ENCODE results near the gene PON1.
A peak's percentile ranks its signal among the peaks of the same experiment; 100 is the strongest.

The PON1 gene

DNA sequence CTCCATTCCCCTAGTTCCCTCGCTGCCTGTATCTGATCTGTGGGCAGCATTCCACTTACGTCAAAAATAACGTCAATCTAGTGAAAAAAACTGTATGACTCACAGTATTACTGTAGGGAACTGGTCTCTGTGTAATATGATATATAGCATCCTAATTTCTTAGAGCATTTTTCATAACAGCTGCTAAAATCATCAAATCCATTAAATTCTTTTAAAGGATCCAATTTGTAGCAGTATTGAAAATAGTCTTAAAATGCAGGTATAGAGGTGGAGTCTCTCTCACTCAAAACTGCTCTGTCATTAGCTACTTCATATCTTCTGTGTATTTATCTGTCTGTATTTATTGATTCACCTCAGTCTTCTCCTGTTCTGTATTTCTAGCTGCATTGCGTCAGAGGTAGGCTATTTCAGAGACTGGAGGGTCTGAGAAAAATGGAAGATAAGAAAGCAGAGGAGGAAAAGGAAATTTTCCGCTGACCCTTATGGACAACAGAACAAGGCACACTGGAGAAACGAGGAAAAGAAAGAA is 59.9 kb downstream of the PON1 start:
- H3K4ac ChIP-seq (ENCODE audit: low read depth, low read length): no peak overlapping the region
- WGBS (ENCODE audit: extremely low coverage, insufficient coverage, insufficient read length): no CpG with 5 or more reads among the region's 6 CpGs
- H3K79me2 ChIP-seq (ENCODE audit: control insufficient read depth, insufficient read depth, low read length, poor library complexity): no peaks in the 10 kb centered on the region
- H2BK120ac ChIP-seq (ENCODE audit: insufficient read depth, low read length, poor library complexity): no peak overlapping the region
- no peaks in the 10 kb centered on the region for H3K9me3 ChIP-seq (ENCODE audit: insufficient read depth, low read depth, low read length)
- H4K8ac ChIP-seq (ENCODE audit: low read depth, low read length): no peak overlapping the region
- no peak overlapping the region for H2AFZ ChIP-seq (ENCODE audit: insufficient read depth, low read length, poor library complexity)
- no peak overlapping the region for H2BK5ac ChIP-seq (ENCODE audit: low read depth, low read length, poor library complexity)
- no peaks in the 10 kb centered on the region for H3K36me3 ChIP-seq (ENCODE audit: control insufficient read depth in 1 of 2, insufficient read depth in 2 of 2, low read length in 2 of 2)
- no peak overlapping the region for H4K12ac ChIP-seq (ENCODE audit: low read depth, low read length)
- H3K23ac ChIP-seq (ENCODE audit: low read length): no peak overlapping the region
- no peak overlapping the region for H3K18ac ChIP-seq (ENCODE audit: low read length)
- peak overlapping the region; percentile 54 for H3K4me3 ChIP-seq (ENCODE audit: low read depth, low read length)
- H3K4me2 ChIP-seq (ENCODE audit: low read length): no peak overlapping the region
- no peaks in the 10 kb centered on the region for H3K79me1 ChIP-seq (ENCODE audit: low read length)
- no peak overlapping the region for H3K27ac ChIP-seq (ENCODE audit: low read depth, low read length)
- peaks cover 0 to 3% of the 10 kb centered on the region in 2 experiments for H3K4me1 ChIP-seq (ENCODE audit: control insufficient read depth in 1 of 2, insufficient read depth in 2 of 2, low read length in 2 of 2)
- no peaks in the 10 kb centered on the region for H3K27me3 ChIP-seq (ENCODE audit: insufficient read depth, low read length)
- no peak overlapping the region for H3K14ac ChIP-seq (ENCODE audit: low read length)
- H2BK12ac ChIP-seq (ENCODE audit: low read length): no peak overlapping the region
- peak in 1 of 2 donors; percentile 45 for DNase-seq
- no peak overlapping the region for H2AK5ac ChIP-seq (ENCODE audit: low read length)
- peak overlapping the region; percentile 43 for H3K9ac ChIP-seq (ENCODE audit: low read length)
- H4K91ac ChIP-seq (ENCODE audit: low read depth, low read length): no peak overlapping the region

DNA sequence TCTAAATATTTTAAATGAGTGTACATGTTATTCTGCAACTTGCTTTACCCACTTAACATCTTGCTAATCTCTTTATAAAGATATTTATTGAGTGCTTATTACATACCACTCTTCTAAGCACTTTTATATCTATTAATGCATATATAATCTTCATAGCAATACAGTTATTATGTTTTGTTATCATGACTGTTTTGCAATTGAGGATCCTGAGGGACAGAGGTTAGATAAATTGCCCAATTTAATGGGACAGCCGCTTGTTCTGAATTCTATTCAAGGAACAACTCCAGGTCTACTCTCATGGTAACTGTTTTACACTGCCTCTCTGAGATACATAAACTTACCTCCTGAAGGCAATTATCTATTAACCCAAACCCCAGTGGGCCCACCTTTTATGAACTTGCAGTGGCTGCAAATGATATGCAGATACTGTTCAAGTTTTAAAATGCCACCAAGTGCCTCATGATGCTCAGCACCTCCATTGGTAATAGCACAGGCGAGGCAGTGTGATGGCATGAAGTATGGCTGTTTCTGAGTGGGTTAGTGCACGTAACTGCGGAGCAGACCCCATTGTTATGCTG is 60.5 kb downstream of the PON1 start:
- Histone ChIP-seq H3K23ac (ENCODE audit: low read length) (no peak overlapping the region), H3K79me1 (ENCODE audit: low read length) (no peaks in the 10 kb centered on the region), H3K79me2 (ENCODE audit: control insufficient read depth, insufficient read depth, low read length, poor library complexity) (no peaks in the 10 kb centered on the region), H3K27me3 (ENCODE audit: insufficient read depth, low read length) (no peaks in the 10 kb centered on the region), H3K27ac (ENCODE audit: low read depth, low read length) (no peak overlapping the region), H3K4me3 (ENCODE audit: low read depth, low read length) (peak overlapping the region; percentile 54), H4K8ac (ENCODE audit: low read depth, low read length) (no peak overlapping the region), H2AK5ac (ENCODE audit: low read length) (no peak overlapping the region), H4K91ac (ENCODE audit: low read depth, low read length) (no peak overlapping the region), H3K9me3 (ENCODE audit: insufficient read depth, low read depth, low read length) (no peaks in the 10 kb centered on the region), H2BK12ac (ENCODE audit: low read length) (no peak overlapping the region), H2AFZ (ENCODE audit: insufficient read depth, low read length, poor library complexity) (no peak overlapping the region), H3K4ac (ENCODE audit: low read depth, low read length) (no peak overlapping the region), H3K4me1 (ENCODE audit: control insufficient read depth in 1 of 2, insufficient read depth in 2 of 2, low read length in 2 of 2) (peaks cover 0 to 3% of the 10 kb centered on the region in 2 experiments), H3K14ac (ENCODE audit: low read length) (no peak overlapping the region), H3K18ac (ENCODE audit: low read length) (no peak overlapping the region), H2BK5ac (ENCODE audit: low read depth, low read length, poor library complexity) (no peak overlapping the region), H3K4me2 (ENCODE audit: low read length) (no peak overlapping the region), H4K12ac (ENCODE audit: low read depth, low read length) (no peak overlapping the region), H3K9ac (ENCODE audit: low read length) (peak overlapping the region; percentile 43), H2BK120ac (ENCODE audit: insufficient read depth, low read length, poor library complexity) (no peak overlapping the region), H3K36me3 (ENCODE audit: control insufficient read depth in 1 of 2, insufficient read depth in 2 of 2, low read length in 2 of 2) (no peaks in the 10 kb centered on the region)
- DNase-seq: no peak
- WGBS (ENCODE audit: extremely low coverage, insufficient coverage, insufficient read length): no CpG with 5 or more reads among the region's 4 CpGs

DNA sequence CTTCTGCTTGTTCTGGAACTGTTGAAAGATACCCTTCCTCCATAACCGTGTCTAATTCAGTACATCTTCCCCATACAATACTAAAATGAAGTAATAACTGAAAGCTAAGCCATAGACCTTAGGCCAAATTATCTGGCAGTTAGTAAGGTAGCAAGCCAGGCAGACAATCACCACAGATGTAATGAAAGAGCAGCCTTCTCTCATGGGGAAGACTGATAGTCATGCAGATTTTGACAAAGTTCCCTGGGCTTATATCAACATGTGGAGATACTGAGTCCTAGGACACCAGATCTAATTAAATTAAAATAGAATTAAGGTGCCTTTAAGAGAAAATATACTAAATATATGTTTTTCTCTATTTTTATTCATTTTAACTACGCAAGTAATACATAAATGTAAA is 61.5 kb downstream of the PON1 start:
- H2BK12ac ChIP-seq (ENCODE audit: low read length): no peak overlapping the region
- H2AK5ac ChIP-seq (ENCODE audit: low read length): no peak overlapping the region
- WGBS (ENCODE audit: extremely low coverage, insufficient coverage, insufficient read length): no CpG with 5 or more reads among the region's 2 CpGs
- peaks cover 0 to 3% of the 10 kb centered on the region in 2 experiments for H3K4me1 ChIP-seq (ENCODE audit: control insufficient read depth in 1 of 2, insufficient read depth in 2 of 2, low read length in 2 of 2)
- no peak overlapping the region for H4K8ac ChIP-seq (ENCODE audit: low read depth, low read length)
- H3K79me2 ChIP-seq (ENCODE audit: control insufficient read depth, insufficient read depth, low read length, poor library complexity): no peaks in the 10 kb centered on the region
- no peaks in the 10 kb centered on the region for H3K27me3 ChIP-seq (ENCODE audit: insufficient read depth, low read length)
- no peak overlapping the region for H3K18ac ChIP-seq (ENCODE audit: low read length)
- no peak overlapping the region for H3K4ac ChIP-seq (ENCODE audit: low read depth, low read length)
- H2BK120ac ChIP-seq (ENCODE audit: insufficient read depth, low read length, poor library complexity): no peak overlapping the region
- H3K4me3 ChIP-seq (ENCODE audit: low read depth, low read length): no peak overlapping the region
- no peak overlapping the region for H4K12ac ChIP-seq (ENCODE audit: low read depth, low read length)
- no peaks in the 10 kb centered on the region for H3K36me3 ChIP-seq (ENCODE audit: control insufficient read depth in 1 of 2, insufficient read depth in 2 of 2, low read length in 2 of 2)
- no peak overlapping the region for H3K9ac ChIP-seq (ENCODE audit: low read length)
- H2AFZ ChIP-seq (ENCODE audit: insufficient read depth, low read length, poor library complexity): no peak overlapping the region
- no peaks in the 10 kb centered on the region for H3K79me1 ChIP-seq (ENCODE audit: low read length)
- H3K27ac ChIP-seq (ENCODE audit: low read depth, low read length): no peak overlapping the region
- H3K4me2 ChIP-seq (ENCODE audit: low read length): no peak overlapping the region
- H3K9me3 ChIP-seq (ENCODE audit: insufficient read depth, low read depth, low read length): no peaks in the 10 kb centered on the region
- DNase-seq: no peak
- H4K91ac ChIP-seq (ENCODE audit: low read depth, low read length): no peak overlapping the region
- no peak overlapping the region for H3K14ac ChIP-seq (ENCODE audit: low read length)
- no peak overlapping the region for H2BK5ac ChIP-seq (ENCODE audit: low read depth, low read length, poor library complexity)
- H3K23ac ChIP-seq (ENCODE audit: low read length): no peak overlapping the region

- Histone ChIP-seq H4K12ac (ENCODE audit: low read depth, low read length) (no peak overlapping the region), H3K4ac (ENCODE audit: low read depth, low read length) (no peak overlapping the region), H4K8ac (ENCODE audit: low read depth, low read length) (no peak overlapping the region), H3K27me3 (ENCODE audit: insufficient read depth, low read length) (no peaks in the 10 kb centered on the region), H3K79me1 (ENCODE audit: low read length) (no peaks in the 10 kb centered on the region), H3K27ac (ENCODE audit: low read depth, low read length) (no peak overlapping the region), H3K14ac (ENCODE audit: low read length) (no peak overlapping the region), H3K4me2 (ENCODE audit: low read length) (no peak overlapping the region), H3K79me2 (ENCODE audit: control insufficient read depth, insufficient read depth, low read length, poor library complexity) (no peaks in the 10 kb centered on the region), H2BK5ac (ENCODE audit: low read depth, low read length, poor library complexity) (no peak overlapping the region), H3K9ac (ENCODE audit: low read length) (no peak overlapping the region), H3K9me3 (ENCODE audit: insufficient read depth, low read depth, low read length) (no peaks in the 10 kb centered on the region), H3K18ac (ENCODE audit: low read length) (no peak overlapping the region), H2AFZ (ENCODE audit: insufficient read depth, low read length, poor library complexity) (no peak overlapping the region), H4K91ac (ENCODE audit: low read depth, low read length) (no peak overlapping the region), H3K23ac (ENCODE audit: low read length) (no peak overlapping the region), H3K4me3 (ENCODE audit: low read depth, low read length) (no peak overlapping the region), H2BK12ac (ENCODE audit: low read length) (no peak overlapping the region), H3K36me3 (ENCODE audit: control insufficient read depth in 1 of 2, insufficient read depth in 2 of 2, low read length in 2 of 2) (no peaks in the 10 kb centered on the region), H2BK120ac (ENCODE audit: insufficient read depth, low read length, poor library complexity) (no peak overlapping the region), H2AK5ac (ENCODE audit: low read length) (no peak overlapping the region), H3K4me1 (ENCODE audit: control insufficient read depth in 1 of 2, insufficient read depth in 2 of 2, low read length in 2 of 2) (peaks cover 0 to 3% of the 10 kb centered on the region in 2 experiments)
- DNase-seq: no peak
Measured at GRCh38 chr7:95261895-95262415, 62.4 kb downstream of the PON1 start.
